Ovary (tissue), 3 donors: Measurements from ENCODE around the gene TPRG1L.

ENCODE experiments used
- POLR2A ChIP-seq: fragments of 450-650 bp; IDR thresholded peaks from one replicate; pipeline ENCODE4 v1.6.1; 2017; ENCODE audit warnings: antibody characterized with exemption, mild to moderate bottlenecking, moderate library complexity
- TF ChIP-seq, protein P1 (sequence below), 3 donors: fragments of 450-650 bp in 2 of 3; fragments of 200-600 bp in 1 of 3; IDR thresholded peaks; one replicate each; pipeline versions ENCODE4 v1.5.1 to v1.8.0; 2016 to 2022; ENCODE audit warnings: antibody characterized with exemption in 3 of 3, mild to moderate bottlenecking in 1 of 3
- donor health status: DM: no; HTN: no; CAD: no.

DNA sequence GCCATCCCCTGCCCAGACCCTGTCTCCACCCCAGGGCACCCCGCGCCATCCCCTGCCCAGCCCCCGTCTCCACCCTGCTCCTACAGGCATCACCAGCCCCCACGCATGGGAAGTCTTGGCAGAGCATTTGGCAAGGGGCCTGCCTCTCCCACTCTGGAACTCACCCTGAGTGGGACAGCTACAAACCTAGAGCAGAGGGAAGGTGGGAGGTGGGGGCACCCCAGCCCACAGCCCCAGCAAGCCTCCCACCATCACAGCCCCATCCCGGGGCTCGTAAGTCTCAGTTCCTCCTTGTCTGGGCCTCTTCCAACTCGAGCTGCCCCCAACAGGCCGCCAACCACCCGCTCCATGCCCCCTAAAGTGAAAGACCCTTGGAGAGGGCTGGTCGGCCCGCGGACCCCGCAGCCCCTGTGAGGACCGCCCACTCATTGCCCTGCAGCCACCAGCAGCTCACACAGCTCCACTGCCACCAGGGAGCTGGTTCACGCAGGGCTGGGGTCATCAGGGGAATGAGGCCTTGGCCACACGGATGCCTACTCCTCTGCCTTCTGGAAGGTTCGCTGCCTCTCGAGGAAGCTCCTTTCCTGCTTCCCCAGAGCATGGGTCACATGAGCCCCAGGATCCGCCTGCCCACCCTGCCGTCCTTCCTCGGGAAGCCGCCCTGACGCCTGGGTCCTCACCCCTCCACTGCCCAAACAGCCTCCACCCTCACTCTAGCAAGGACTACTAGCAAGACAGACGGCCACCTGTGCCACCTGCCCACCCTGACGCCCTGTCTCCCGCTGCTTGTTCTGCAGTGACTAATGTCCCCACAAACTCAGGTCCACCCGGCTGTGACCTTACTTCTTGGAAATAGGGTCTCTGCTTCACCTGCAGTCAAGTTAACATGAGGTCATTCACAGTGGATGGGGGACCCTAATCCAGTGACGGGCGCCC, 27.9 kb upstream of the TPRG1L start:
- TF ChIP-seq, protein P1, sequence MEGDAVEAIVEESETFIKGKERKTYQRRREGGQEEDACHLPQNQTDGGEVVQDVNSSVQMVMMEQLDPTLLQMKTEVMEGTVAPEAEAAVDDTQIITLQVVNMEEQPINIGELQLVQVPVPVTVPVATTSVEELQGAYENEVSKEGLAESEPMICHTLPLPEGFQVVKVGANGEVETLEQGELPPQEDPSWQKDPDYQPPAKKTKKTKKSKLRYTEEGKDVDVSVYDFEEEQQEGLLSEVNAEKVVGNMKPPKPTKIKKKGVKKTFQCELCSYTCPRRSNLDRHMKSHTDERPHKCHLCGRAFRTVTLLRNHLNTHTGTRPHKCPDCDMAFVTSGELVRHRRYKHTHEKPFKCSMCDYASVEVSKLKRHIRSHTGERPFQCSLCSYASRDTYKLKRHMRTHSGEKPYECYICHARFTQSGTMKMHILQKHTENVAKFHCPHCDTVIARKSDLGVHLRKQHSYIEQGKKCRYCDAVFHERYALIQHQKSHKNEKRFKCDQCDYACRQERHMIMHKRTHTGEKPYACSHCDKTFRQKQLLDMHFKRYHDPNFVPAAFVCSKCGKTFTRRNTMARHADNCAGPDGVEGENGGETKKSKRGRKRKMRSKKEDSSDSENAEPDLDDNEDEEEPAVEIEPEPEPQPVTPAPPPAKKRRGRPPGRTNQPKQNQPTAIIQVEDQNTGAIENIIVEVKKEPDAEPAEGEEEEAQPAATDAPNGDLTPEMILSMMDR (IDR thresholded peaks at IDR 0.05) = no peak
- TF ChIP-seq POLR2A = no peak
